Panc1 (cell line): ENCODE data around the gene PSG3. TPM values are rescaled to one million over a fixed set of nuclear protein-coding genes. Genes with fewer than 3 reads are reported as not detected.
"Not testable (repeated sequence)": the region's sequence is repeated elsewhere in the genome, so short reads cannot be mapped to it uniquely, and the experiment has no call there.

Experiments
- ATAC-seq: fragments of 200-7000 bp; cut with Tn5 transposase; 2 replicates; pipeline ENCODE4 v1.9.1; 2020; ENCODE audit warnings: mild to moderate bottlenecking, moderate library complexity
- Bru-seq: library from RNA; stranded (reverse); fragments of 400-500 nt; gene quantifications from one replicate; lab custom pipeline; 2021; lab: Mats Ljungman, UMichigan
- BruChase-seq, 2 experiments: library from RNA; stranded (reverse); fragments of 400-500 nt; gene quantifications; one replicate each; lab custom pipeline; 2021; lab: Mats Ljungman, UMichigan
- BruUV-seq: library from RNA; stranded (reverse); fragments of 400-500 nt; replicated peaks from 2 replicates; lab custom pipeline; 2021; lab: Mats Ljungman, UMichigan
- CTCF ChIA-PET: fragments of 300-600 bp; sonication (Branson Sonifier 250); formaldehyde crosslinking; loops from one replicate; lab custom pipeline; 2022; ENCODE audit warnings: antibody characterized with exemption; lab: Charles Lee
- POLR2A ChIA-PET: fragments of 300-600 bp; sonication (Branson Sonifier 250); formaldehyde crosslinking; loops from one replicate; lab custom pipeline; 2022; ENCODE audit warnings: antibody characterized with exemption; lab: Charles Lee
- DNase-seq: peaks from one replicate; pipeline ENCODE4 v3.0.0-alpha.2; 2010; ENCODE audit warnings: low read depth, low spot score
- H3K27ac ChIP-seq: 2 replicates; pipeline ENCODE4 v1.5.1; 2011; ENCODE audit warnings: mild to moderate bottlenecking, low read length, inconsistent platforms
- H3K27me3 ChIP-seq: fragments of 200-500 bp; sonication (Bioruptor generic); 2 replicates; pipeline ENCODE4 v1.6.0; 2014; ENCODE audit warnings: low read length, inconsistent platforms; ENCODE audit not compliant: control insufficient read depth, insufficient read depth
- H3K36me3 ChIP-seq: fragments of 200-500 bp; sonication (Bioruptor generic); 2 replicates; pipeline ENCODE4 v1.5.1; 2014; ENCODE audit warnings: inconsistent platforms, mild to moderate bottlenecking, low read length, moderate library complexity; ENCODE audit not compliant: control insufficient read depth, insufficient read depth
- H3K4me1 ChIP-seq: 2 replicates; pipeline ENCODE4 v1.5.1; 2011; ENCODE audit warnings: inconsistent platforms, mild to moderate bottlenecking, low read length, moderate library complexity; ENCODE audit not compliant: control insufficient read depth, insufficient read depth
- H3K4me3 ChIP-seq, 2 experiments: 2 replicates each; pipeline ENCODE4 v1.5.1; 2011 to 2012; ENCODE audit warnings: low read depth in 2 of 2, low read length in 2 of 2, mild to moderate bottlenecking in 2 of 2, inconsistent platforms in 1 of 2, moderate library complexity in 1 of 2
- H3K9me3 ChIP-seq: fragments of 200-500 bp; sonication (Bioruptor generic); 2 replicates; pipeline ENCODE4 v1.5.1; 2014; ENCODE audit warnings: low read depth, mild to moderate bottlenecking, inconsistent platforms, low read length, moderate library complexity; ENCODE audit not compliant: control insufficient read depth, insufficient read depth
- in situ Hi-C: cut with HindIII; loops from 2 replicates; pipeline ENCODE4 v1.10.0; 2016; ENCODE audit warnings: low sequenced_read_pairs, low pct_unique_long_range_greater_than_20kb
- intact Hi-C: fragments of 100-400 bp; cut with micrococcal nuclease; formaldehyde crosslinking; loops from one replicate; pipeline ENCODE4 v1.10.0; 2022; ENCODE audit not compliant: unreplicated experiment
- long read RNA-seq: library from polyadenylated mRNA; unstranded; transcript quantifications from one replicate; pipeline ENCODE4 v2.0.0, GENCODE V29; 2021; ENCODE audit not compliant: unreplicated experiment
- polyA plus RNA-seq: library from polyadenylated mRNA; unstranded; fragments of >200 nt; gene quantifications from one replicate; pipeline ENCODE4 v1.2.1, GENCODE V29; 2012; ENCODE audit warnings: missing spikeins; ENCODE audit not compliant: insufficient read length
- total RNA-seq: library from RNA; stranded (reverse); gene quantifications from one replicate; pipeline ENCODE4 v1.2.1, GENCODE V29; 2021; ENCODE audit not compliant: unreplicated experiment
- TF ChIP-seq, protein P1 (sequence below): fragments of 450-650 bp; IDR thresholded peaks from 2 replicates; pipeline ENCODE4 v1.5.1; 2017; ENCODE audit warnings: mild to moderate bottlenecking

Gene PSG3
- total RNA-seq: not detected
- polyA plus RNA-seq: not detected
- Bru-seq, nascent RNA: not detected
- not detected for BruChase-seq, experiment 1, labeled RNA remaining after a 2-hour chase
- BruChase-seq, experiment 2, labeled RNA remaining after a 6-hour chase: not detected
- long read RNA-seq: 0 reads

DNA sequence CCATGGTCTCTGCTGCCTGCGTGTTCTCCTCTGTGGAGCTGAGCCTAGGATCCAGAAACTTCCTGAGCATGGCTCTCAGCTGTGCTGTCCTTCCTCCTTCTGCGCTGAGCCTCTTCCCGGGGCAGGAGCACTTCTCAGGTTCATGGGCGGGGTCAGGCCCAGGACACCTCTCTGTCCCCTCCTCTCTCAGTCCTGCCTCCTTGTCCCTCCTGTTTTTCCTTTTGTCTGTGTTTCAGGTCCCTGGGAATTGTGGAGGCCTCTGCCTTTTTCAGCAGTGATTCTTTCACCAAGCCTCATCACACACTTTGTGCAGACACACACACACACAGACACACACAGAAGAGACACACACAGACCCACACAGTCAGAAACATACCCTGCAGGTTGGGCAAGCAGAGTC, at the start of gene PSG3:
TSS of gene PSG3 (minus strand) at position 101 of the 400 bp plus-strand sequence. CDS start at position 4, 97 bp downstream.
- H3K27ac ChIP-seq, intact Hi-C loops, H3K36me3 ChIP-seq, H3K27me3 ChIP-seq, BruUV-seq, H3K4me1 ChIP-seq, in situ Hi-C loops, H3K4me3 ChIP-seq, ATAC-seq, H3K9me3 ChIP-seq, POLR2A ChIA-PET, CTCF ChIA-PET, DNase-seq: not testable (repeated sequence)

DNA sequence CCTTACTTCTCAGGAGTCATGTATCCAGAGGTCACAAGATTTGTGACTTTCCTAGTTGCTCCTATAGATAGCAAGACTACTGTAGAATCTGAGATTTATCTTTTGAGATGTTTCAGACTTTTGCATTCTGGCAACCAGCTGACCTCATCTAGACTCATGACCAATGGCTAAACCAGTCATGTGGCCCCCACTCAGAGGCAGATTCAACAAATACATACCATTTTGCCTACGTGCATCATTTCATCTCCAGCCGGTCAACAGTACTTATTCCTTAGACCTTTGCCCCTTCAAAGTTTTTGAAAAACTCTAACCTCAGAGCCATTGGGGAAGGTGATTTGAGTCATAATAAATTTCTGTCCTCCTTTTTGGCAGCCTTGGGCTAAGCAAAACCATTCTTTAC, 48.5 kb upstream of the PSG3 start:
- intact Hi-C loops: loop anchor here (5.0 kb wide), 1 partner anchor 361 kb away; the partner anchor contains the start of gene LIPE
- H3K36me3 ChIP-seq, H3K27me3 ChIP-seq, in situ Hi-C loops, H3K9me3 ChIP-seq, ATAC-seq, CTCF ChIA-PET, DNase-seq, BruUV-seq, H3K27ac ChIP-seq, POLR2A ChIA-PET, H3K4me3 ChIP-seq, H3K4me1 ChIP-seq: not testable (repeated sequence)

DNA sequence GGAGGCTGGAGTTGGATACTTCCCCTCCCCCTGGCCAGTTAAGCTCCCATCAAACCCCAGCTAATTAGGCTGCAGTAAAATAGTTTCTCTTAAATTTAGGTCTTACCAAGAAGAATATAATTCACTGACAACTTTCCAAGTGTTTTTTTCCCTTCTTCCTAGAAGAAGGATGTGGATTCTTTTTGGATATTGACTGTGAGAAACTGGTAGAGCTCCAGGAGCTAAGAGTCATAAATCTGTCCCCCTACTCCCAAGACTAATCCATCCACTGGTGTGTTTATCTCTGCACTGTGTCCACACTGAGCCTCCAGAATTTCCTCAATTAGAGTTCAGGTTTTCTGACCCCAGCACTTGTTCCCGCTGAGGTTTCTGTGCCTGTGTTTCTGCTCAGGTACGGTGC, 47.5 kb upstream of the PSG3 start:
- H3K4me3 ChIP-seq, H3K36me3 ChIP-seq, BruUV-seq, CTCF ChIA-PET, POLR2A ChIA-PET, H3K27ac ChIP-seq, in situ Hi-C loops, H3K4me1 ChIP-seq, DNase-seq, H3K27me3 ChIP-seq, H3K9me3 ChIP-seq, ATAC-seq: not testable (repeated sequence)
- intact Hi-C loops: loop anchor here (5.0 kb wide), 1 partner anchor 360 kb away; the partner anchor contains the start of gene LIPE

DNA sequence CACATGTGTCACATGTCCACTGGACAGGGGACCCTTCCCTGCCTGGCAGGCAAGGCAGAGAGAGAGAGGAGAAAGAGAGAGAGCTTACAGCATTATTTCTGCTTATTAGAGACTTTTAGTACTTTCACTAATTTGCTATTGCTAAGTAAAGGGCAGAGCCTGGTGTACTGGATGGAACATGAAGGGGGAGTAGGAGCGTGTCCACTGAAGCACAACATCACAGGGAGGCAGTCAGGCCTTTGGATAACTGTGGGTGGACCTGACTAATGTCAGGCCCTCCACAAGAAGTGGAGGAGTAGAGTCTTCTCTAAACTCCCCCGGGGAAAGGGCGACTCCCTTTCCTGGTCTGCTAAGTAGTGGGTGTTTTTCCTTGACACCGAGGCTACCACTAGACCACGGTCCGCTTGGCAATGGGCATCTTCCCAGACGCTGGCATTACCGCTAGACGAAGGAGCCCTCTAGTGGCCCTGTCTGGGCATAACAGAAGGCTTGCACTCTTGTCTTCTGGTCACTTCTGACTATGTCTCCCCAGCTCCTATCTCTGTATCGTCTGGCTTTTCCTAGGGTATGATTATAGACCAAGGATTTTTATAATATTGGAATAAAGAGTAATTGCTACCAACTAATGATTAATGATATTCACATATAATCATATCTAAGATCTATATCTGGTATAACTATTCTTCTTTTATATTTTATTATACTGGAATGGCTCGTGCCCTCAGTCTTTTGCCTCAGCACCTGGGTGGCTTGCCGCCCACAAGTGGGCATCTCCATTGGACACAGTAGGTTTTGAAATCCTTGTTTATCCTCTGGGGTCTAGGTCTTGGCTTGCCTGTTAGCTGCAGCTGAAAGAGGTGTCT, 36.7 kb upstream of the PSG3 start:
- DNase-seq, H3K27me3 ChIP-seq, BruUV-seq, H3K27ac ChIP-seq, H3K36me3 ChIP-seq, ATAC-seq, H3K4me1 ChIP-seq, H3K9me3 ChIP-seq, in situ Hi-C loops, POLR2A ChIA-PET, H3K4me3 ChIP-seq: not testable (repeated sequence)
- CTCF ChIA-PET: interaction anchor here (0.8 kb wide), 1 partner anchor 83 kb away, joined by 3 read pairs; no protein-coding TSS in a partner anchor
- TF ChIP-seq, protein P1, sequence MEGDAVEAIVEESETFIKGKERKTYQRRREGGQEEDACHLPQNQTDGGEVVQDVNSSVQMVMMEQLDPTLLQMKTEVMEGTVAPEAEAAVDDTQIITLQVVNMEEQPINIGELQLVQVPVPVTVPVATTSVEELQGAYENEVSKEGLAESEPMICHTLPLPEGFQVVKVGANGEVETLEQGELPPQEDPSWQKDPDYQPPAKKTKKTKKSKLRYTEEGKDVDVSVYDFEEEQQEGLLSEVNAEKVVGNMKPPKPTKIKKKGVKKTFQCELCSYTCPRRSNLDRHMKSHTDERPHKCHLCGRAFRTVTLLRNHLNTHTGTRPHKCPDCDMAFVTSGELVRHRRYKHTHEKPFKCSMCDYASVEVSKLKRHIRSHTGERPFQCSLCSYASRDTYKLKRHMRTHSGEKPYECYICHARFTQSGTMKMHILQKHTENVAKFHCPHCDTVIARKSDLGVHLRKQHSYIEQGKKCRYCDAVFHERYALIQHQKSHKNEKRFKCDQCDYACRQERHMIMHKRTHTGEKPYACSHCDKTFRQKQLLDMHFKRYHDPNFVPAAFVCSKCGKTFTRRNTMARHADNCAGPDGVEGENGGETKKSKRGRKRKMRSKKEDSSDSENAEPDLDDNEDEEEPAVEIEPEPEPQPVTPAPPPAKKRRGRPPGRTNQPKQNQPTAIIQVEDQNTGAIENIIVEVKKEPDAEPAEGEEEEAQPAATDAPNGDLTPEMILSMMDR: peak; percentile 86
- intact Hi-C loops: loop anchor here (10.0 kb wide), 1 partner anchor 82 kb away; no protein-coding TSS in a partner anchor

DNA sequence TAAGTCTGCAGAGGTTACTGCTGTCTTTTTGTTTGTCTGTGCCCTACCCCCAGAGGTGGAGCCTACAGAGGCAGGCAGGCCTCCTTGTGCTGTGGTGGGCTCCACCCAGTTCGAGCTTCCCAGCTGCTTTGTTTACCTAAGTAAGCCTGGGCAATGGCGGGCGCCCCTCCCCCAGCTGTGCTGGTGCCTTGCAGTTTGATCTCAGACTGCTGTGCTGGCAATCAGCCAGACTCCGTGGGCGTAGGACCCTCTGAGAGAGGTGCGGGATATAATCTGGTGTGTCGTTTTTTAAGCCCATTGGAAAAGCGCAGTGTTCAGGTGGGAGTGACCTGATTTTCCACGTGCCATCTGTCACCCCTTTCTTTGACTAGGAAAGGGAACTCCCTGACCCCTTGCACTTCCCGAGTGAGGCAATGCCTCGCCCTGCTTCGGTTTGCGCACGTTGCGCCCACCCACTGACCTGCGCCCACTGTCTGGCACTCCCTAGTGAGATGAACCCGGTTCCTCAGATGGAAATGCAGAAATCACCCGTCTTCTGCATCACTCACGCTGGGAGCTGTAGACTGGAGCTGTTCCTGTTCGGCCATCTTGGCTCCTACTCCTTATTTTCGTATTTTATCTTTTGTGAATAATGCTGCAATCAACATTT, 34.4 kb upstream of the PSG3 start:
- DNase-seq, H3K27ac ChIP-seq, CTCF ChIA-PET, ATAC-seq, in situ Hi-C loops, H3K4me1 ChIP-seq, H3K36me3 ChIP-seq, BruUV-seq, H3K27me3 ChIP-seq, H3K9me3 ChIP-seq, POLR2A ChIA-PET, H3K4me3 ChIP-seq: not testable (repeated sequence)
- intact Hi-C loops: loop anchor here (10.0 kb wide), 1 partner anchor 80 kb away; no protein-coding TSS in a partner anchor
